T-helper 17 cell (primary cell): ENCODE measurements around the gene XIST. TPM values are rescaled to one million over a fixed set of nuclear protein-coding genes. Genes with fewer than 3 reads are reported as not detected.

Experiments used
- ATAC-seq: fragments of 150-1000 bp; cut with Tn5 transposase; 2 replicates; pipeline ENCODE4 v1.10.0; 2021; ENCODE audit warnings: mild to moderate bottlenecking, moderate library complexity
- DNase-seq, 3 donors: peaks; one replicate each; pipeline versions ENCODE4 v3.0.0 to v3.0.0-alpha.2; 2020 to 2021
- H3K9me3 ChIP-seq: one replicate; pipeline ENCODE4 v1.7.0; 2013; ENCODE audit warnings: low read length, mild to moderate bottlenecking; ENCODE audit not compliant: control insufficient read depth, poor library complexity, severe bottlenecking
- H3K27ac Mint-ChIP-seq: one replicate; pipeline ENCODE4 v1.8.0; 2022; ENCODE audit warnings: mild to moderate bottlenecking, moderate library complexity, mixed read lengths
- H3K27me3 Mint-ChIP-seq: one replicate; pipeline ENCODE4 v1.8.0; 2022; ENCODE audit warnings: mixed read lengths
- H3K36me3 Mint-ChIP-seq: one replicate; pipeline ENCODE4 v1.8.0; 2022; ENCODE audit warnings: low read depth, mixed read lengths
- H3K4me1 Mint-ChIP-seq: one replicate; pipeline ENCODE4 v1.8.0; 2022; ENCODE audit warnings: mild to moderate bottlenecking, mixed read lengths
- H3K4me3 Mint-ChIP-seq: one replicate; pipeline ENCODE4 v1.8.0; 2022; ENCODE audit warnings: mild to moderate bottlenecking, moderate library complexity, mixed read lengths
- total RNA-seq, 4 donors: library from RNA in 2 of 4; stranded (reverse) in 2 of 4; gene quantifications; one replicate each; pipeline ENCODE4 v1.2.3 and lab custom pipeline; 2022 to 2026

Gene XIST
- total RNA-seq, 2 donors from 2014 or later = not detected

DNA sequence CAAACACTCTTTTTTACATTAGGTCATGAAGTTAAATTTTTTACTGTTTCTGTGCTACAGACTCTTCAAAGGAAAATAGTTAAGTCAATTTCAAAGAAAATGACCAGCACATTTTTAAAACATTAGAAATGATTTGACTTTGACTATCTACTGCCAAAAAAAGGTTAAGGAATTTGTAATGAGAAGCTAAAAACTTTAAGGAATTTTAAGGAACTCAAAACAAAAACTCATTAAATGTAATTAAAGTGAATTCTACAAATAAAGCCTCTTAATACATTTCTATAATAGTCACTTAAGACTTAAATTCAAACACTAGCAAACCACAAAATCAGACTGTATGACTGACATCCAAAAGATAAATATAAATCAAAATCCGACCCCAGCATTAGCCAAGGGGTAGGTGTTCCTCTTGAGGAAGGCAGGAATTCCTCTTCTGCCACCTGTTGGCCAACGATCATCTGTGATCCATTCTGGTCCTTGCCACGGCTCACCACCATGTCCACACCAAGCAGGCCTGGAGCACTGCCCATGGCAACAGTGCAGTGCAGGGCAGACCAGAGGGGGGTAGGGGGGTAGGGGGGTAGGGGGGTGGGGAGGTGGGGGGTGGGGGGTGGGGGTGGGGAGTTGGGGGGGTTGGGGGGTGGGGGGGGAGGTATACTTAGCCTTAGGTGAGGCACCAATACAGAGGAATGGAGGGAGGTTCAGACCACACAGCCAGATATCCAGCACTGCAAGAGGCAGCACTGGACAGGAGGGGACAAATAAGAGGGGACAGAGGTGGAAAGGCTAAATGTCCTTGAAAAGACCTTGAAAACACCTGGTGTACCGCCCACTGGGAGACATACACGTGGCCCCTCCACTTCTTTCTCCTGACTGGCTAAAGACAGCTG lies 2.1 kb downstream of the XIST start:
- H3K9me3 ChIP-seq = no peaks in the 10 kb centered on the region
- no peak overlapping the region for H3K4me3 Mint-ChIP-seq
- no peak for DNase-seq
- no peaks in the 10 kb centered on the region for H3K27me3 Mint-ChIP-seq
- H3K4me1 Mint-ChIP-seq = no peaks in the 10 kb centered on the region
- no peaks in the 10 kb centered on the region for H3K36me3 Mint-ChIP-seq
- no peak for ATAC-seq
- H3K27ac Mint-ChIP-seq = no peak overlapping the region

DNA sequence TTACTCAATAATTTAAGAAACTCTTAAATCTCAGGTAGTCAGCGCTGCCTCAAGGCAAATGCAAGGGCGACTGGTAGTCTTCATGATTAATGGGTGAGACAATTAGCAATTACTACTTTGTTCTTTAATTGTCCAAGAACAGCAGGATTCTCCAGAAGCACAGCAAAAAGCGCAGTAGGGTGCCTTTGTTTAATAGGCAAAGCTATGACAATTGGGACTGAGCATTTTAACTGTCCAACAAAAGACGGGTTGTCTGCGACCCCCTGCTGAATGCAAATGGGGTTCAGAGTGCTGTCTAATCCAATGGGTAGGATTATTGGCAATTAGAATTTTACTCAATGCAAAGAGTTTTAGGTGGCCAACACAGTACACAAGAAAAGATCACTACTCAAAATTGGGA lies 3.4 kb downstream of the XIST start:
- no peak overlapping the region for H3K4me3 Mint-ChIP-seq
- H3K4me1 Mint-ChIP-seq = no peaks in the 10 kb centered on the region
- ATAC-seq (no peak), DNase-seq (no peak)
- no peaks in the 10 kb centered on the region for H3K9me3 ChIP-seq
- H3K36me3 Mint-ChIP-seq = no peaks in the 10 kb centered on the region
- no peak overlapping the region for H3K27ac Mint-ChIP-seq
- H3K27me3 Mint-ChIP-seq = no peaks in the 10 kb centered on the region

DNA sequence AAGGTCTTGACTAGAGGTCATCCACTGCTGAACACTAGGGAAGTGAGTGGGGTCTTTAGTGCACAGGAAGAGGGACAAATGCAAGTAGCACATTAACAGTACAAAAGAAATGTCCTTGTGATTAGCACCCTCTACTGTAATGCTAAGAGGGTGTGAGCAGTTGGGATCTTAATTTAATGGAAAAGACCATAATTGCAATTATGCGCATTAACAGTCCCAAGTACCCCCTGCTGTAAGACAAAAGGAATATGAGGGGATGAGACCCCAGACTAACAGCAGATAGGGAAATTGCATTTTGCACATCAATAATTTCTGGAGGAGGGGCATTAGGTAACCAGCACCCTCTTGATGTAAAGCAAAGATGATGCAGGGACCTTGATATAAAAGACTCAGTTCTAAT lies 4.5 kb downstream of the XIST start:
- Mint-ChIP-seq H3K4me1 (no peaks in the 10 kb centered on the region), H3K27ac (no peak overlapping the region)

DNA sequence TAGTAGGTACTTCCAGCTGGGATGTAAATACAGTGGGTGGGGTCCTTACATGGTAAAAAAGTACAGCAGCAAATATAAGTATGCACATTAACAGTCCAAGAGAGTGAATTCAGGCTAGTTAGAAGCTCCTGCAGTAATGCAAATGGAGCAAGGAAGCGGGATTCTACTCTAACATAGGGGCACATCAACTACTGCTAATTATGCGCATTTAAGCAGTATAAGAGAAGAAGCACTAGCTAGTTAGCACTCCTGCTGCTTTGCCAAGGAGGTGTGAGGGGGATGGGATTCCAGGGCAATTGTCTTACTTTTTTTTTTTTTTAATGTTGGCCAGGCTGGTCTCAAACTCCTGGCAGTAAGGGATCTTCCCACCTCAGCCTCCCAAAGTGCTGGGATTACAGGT lies 5.4 kb downstream of the XIST start:
- H3K36me3 Mint-ChIP-seq = no peaks in the 10 kb centered on the region
- H3K4me3 Mint-ChIP-seq = no peak overlapping the region
- ATAC-seq = no peak
- DNase-seq = no peak
- H3K4me1 Mint-ChIP-seq = no peaks in the 10 kb centered on the region
- no peaks in the 10 kb centered on the region for H3K9me3 ChIP-seq
- no peak overlapping the region for H3K27ac Mint-ChIP-seq
- no peaks in the 10 kb centered on the region for H3K27me3 Mint-ChIP-seq

More for the DNA sequence above, 4.5 kb downstream of the XIST start:
- no peaks in the 10 kb centered on the region for H3K9me3 ChIP-seq
- ATAC-seq (no peak), DNase-seq (no peak)
- Mint-ChIP-seq H3K36me3 (no peaks in the 10 kb centered on the region), H3K4me3 (no peak overlapping the region), H3K27me3 (no peaks in the 10 kb centered on the region)

DNA sequence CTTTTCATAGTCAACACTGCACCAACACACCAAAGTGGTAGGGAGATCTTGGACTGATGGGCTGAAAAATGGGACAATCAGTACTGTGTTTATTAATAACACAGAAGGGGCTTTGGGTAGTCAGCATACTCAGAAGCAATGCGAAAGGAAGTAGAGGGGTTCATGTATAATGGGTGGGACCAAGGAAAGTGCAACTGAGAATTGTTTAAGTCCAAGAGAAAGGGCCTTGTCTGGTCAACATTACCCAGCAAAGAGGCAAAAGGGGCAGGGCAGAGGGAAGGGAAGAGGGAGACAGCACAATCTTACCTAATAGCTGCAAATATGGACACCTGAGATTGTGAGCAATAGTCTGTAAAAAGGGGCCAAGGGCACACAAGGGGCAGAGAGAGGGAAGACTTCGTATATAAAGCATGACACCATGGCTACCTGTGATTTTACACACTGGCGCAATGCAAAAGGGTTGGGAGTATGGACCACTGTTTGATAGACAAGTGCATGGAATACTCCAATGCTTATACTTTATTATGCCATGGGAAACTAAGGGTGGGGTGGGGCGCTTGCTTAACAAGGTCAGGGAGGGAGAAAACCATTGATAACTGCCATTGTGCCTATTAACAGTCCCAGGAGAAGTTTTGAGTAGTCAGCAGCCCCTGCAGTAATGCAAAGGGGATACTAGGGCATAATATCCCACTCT lies 9.8 kb downstream of the XIST start:
- H3K4me3 Mint-ChIP-seq = no peak overlapping the region
- no peaks in the 10 kb centered on the region for H3K4me1 Mint-ChIP-seq
- H3K9me3 ChIP-seq = no peaks in the 10 kb centered on the region
- H3K27me3 Mint-ChIP-seq = no peaks in the 10 kb centered on the region
- DNase-seq (no peak), ATAC-seq (no peak)
- no peaks in the 10 kb centered on the region for H3K36me3 Mint-ChIP-seq
- H3K27ac Mint-ChIP-seq = no peak overlapping the region

DNA sequence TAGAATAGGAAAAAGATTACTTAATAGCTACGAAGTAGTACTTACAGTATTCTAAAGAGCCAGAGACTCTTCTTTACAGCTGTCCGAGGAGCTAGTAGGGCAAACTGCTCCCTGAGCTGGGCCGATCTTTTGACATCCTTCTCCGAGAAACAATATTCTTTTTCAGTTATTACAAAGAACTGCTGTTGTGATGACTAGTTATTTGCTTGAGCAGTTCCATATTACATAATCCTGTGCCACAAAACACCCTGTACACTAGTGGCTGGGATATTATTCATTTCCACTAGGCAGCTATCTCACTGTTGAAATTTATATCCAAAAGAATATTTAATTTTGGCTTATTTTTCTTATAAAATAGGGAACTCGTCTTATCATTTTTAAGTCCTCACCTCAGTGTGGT lies 11.2 kb downstream of the XIST start:
- Mint-ChIP-seq H3K4me3 (no peak overlapping the region), H3K27me3 (no peaks in the 10 kb centered on the region), H3K4me1 (no peaks in the 10 kb centered on the region), H3K27ac (no peak overlapping the region), H3K36me3 (no peaks in the 10 kb centered on the region)
- DNase-seq (no peak), ATAC-seq (no peak)
- H3K9me3 ChIP-seq = no peaks in the 10 kb centered on the region

DNA sequence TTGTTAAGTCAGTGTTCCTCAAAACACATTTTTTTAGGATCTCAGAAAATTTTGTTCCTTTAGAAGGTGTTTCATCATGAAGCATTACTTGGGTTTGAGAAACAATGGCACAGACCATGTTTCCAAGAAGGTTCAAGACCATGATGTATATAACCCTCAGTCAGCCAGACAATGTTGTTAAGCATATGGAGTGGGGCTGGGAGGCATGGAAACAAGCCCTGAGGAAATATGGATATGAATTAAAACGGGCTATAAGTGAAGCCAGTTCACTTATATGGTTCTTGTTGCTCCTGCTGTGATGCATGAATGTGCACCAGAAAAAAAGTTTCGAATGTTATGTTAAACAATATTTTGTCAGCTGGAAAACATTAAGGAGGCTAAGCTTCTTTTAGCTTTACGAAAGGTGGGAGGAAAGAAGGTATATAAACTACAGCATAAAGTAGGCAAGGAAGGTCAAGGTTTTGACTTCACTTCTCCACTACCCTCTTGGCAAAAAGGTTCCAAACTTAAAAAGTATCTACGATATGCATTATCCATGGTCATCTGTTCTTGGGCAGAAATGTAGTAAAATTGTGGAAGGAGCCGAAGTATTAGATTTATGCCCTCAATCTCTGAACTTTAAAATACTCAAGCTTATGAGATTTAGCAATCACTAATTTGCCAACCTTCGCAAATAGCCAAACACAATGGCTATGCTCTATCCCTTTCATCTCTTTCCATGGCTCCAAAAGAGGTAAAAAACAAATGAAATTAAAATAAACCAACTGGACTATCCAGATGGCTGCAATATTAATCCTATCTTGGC lies 12.2 kb downstream of the XIST start:
- Mint-ChIP-seq H3K36me3 (no peaks in the 10 kb centered on the region), H3K4me1 (no peaks in the 10 kb centered on the region), H3K27ac (no peak overlapping the region), H3K4me3 (no peak overlapping the region), H3K27me3 (no peaks in the 10 kb centered on the region)
- H3K9me3 ChIP-seq = no peaks in the 10 kb centered on the region
- DNase-seq (no peak), ATAC-seq (no peak)

DNA sequence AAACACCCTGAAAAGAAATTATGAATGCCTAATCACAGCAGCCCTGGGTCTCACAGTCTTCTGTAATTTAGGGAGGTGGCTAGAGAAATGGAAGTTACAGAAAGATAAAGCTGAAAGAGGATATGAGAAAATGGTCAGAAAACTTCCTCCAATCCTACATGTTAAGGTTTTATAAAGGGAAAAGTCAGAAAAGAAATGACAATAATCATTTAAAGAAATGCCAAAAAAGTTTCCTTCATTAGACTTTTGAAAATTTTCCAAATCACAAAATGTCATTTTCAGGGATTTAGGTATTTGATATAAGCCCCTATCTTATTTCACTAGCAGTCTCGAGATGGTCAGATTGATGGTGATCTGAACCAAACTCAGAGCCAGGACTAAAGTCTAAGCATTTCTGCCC lies 13.4 kb downstream of the XIST start:
- no peaks in the 10 kb centered on the region for H3K4me1 Mint-ChIP-seq
- no peak for DNase-seq
- no peak overlapping the region for H3K4me3 Mint-ChIP-seq
- ATAC-seq = no peak
- H3K27me3 Mint-ChIP-seq = no peaks in the 10 kb centered on the region
- no peaks in the 10 kb centered on the region for H3K9me3 ChIP-seq
- no peak overlapping the region for H3K27ac Mint-ChIP-seq
- no peaks in the 10 kb centered on the region for H3K36me3 Mint-ChIP-seq

DNA sequence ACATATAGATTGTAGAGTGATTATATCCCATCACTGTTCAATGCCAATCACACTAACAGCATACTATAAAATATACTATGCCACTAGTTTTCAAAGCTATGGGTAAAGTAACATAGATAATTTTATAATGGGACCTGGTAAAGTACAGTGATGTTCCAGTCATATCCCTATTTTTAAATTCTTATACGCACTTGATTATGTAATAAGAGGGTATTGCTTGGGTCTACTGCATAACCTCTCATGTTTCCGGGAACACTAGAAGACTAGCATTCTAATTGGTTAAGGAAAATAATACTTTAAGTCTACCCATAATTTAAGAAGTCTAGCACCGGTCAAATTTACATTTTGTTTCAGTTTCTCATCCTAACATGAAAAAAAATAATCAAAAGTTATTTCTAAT lies 14.4 kb downstream of the XIST start:
- H3K9me3 ChIP-seq = no peaks in the 10 kb centered on the region
- H3K4me1 Mint-ChIP-seq = no peaks in the 10 kb centered on the region
- no peak for ATAC-seq
- H3K27ac Mint-ChIP-seq = no peak overlapping the region
- H3K4me3 Mint-ChIP-seq = no peak overlapping the region
- H3K36me3 Mint-ChIP-seq = no peaks in the 10 kb centered on the region
- H3K27me3 Mint-ChIP-seq = no peaks in the 10 kb centered on the region
- no peak for DNase-seq

DNA sequence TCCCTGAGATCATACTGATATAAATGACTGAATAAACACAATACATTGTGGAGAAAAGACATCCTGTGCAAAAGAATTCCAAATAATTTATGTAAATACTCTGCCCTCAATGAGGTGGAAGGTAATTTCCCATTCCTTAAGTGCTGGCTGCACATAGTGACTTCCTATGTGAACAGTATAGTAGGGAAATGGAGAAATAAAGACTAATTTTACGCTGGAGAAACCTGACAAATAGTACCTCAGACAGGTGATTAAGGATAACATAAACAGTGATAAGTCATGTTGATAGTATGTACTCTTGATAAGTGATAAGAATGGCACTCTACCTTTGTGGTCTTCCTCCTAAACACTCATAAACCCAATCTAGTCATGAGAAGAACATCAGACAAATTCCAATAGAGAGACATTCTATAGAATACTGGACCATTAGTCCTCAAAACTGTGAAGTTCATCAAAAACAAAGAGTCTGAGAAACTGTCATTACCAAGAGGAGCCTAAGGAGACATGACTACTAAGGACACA lies 15.5 kb downstream of the XIST start:
- Mint-ChIP-seq H3K27ac (no peak overlapping the region), H3K27me3 (no peaks in the 10 kb centered on the region), H3K4me3 (no peak overlapping the region), H3K4me1 (no peaks in the 10 kb centered on the region), H3K36me3 (no peaks in the 10 kb centered on the region)
- no peaks in the 10 kb centered on the region for H3K9me3 ChIP-seq
- DNase-seq = no peak
- no peak for ATAC-seq

DNA sequence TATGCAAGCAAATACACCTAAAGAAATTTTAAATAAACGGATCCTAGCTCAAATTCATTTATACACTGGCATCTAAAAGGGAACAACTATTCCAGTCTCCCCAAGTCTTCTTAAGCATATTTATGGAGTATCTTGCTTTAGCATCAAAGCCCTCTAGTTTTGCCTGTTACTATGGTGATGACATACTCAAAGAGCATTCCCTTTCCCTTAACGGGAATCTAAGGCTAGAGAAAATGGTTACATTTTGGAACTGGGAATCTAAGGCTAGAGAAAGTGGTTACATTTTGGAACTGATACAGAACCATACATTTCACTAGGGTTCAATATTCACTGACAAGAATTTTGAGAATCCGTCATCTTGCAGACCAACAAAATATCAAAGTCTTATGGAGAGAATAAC lies 18.3 kb downstream of the XIST start:
- Mint-ChIP-seq H3K4me3 (no peak overlapping the region), H3K27me3 (peaks cover 5% of the 10 kb centered on the region), H3K36me3 (no peaks in the 10 kb centered on the region), H3K27ac (no peak overlapping the region), H3K4me1 (no peaks in the 10 kb centered on the region)
- no peak for DNase-seq
- no peak for ATAC-seq
- no peaks in the 10 kb centered on the region for H3K9me3 ChIP-seq

DNA sequence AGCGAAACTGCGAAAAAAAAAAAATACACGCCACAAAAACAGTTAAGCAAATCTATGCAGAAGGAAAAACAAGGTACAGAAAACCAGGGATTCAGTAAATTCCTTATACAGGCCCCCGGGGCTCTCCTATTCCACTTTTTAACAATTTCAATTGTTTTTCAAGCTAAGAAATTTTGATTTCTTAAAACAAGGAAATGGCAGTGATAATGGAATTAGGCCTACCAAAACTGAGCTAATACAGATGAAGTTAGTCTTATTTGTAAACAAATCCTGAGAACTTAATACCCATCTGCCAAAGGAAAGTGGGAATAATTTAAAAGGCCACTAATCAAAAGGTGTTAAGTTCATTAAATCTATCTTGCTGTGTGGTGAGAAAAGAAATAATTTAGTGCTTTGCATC lies 20.2 kb downstream of the XIST start:
- H3K4me3 Mint-ChIP-seq = no peak overlapping the region
- no peak for DNase-seq
- no peak for ATAC-seq
- H3K27ac Mint-ChIP-seq = no peak overlapping the region
- H3K4me1 Mint-ChIP-seq = no peaks in the 10 kb centered on the region
- H3K9me3 ChIP-seq = no peaks in the 10 kb centered on the region
- H3K27me3 Mint-ChIP-seq = peaks cover 5% of the 10 kb centered on the region
- no peaks in the 10 kb centered on the region for H3K36me3 Mint-ChIP-seq

DNA sequence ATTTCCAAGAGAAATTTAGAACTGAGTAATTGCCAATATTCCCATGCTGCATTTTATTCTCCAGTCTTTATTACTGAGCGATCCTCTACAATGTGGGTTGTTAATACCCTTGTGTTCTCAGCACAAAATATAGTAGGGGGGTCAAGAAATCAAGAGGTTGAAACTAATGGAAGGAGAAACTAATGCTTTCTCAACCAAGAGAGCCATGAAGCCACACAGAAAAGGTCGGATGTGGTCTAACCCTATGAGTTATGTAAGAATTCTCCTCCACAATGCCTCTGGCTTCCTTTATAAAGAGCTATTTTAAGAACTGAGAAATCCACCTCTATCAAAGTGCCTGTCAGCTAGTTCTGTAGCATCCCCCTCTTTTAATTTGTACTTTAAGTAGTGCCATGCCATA lies 21.0 kb downstream of the XIST start:
- H3K27me3 Mint-ChIP-seq = peaks cover 5% of the 10 kb centered on the region

More for the DNA sequence above, 21.0 kb downstream of the XIST start:
- ATAC-seq (no peak), DNase-seq (no peak)
- Mint-ChIP-seq H3K36me3 (no peaks in the 10 kb centered on the region), H3K4me1 (no peaks in the 10 kb centered on the region), H3K27ac (no peak overlapping the region), H3K4me3 (no peak overlapping the region)
- H3K9me3 ChIP-seq = no peaks in the 10 kb centered on the region
